Adipocyte (in vitro differentiated cells): ENCODE measurements around the gene ATXN1.
A peak's percentile ranks its signal among the peaks of the same experiment; 100 is the strongest.

ENCODE experiments used
- DNase-seq: peaks from one replicate; pipeline ENCODE4 v3.0.0-alpha.2; 2015; ENCODE audit warnings: low read depth
- H3K27me3 ChIP-seq: replicated peaks from 2 replicates; pipeline ENCODE4 v1.7.0; 2013; ENCODE audit warnings: mild to moderate bottlenecking, low read length, moderate library complexity; ENCODE audit not compliant: control insufficient read depth, insufficient read depth
- H3K36me3 ChIP-seq: 2 replicates; pipeline ENCODE4 v1.7.0; 2013; ENCODE audit warnings: low read length, mild to moderate bottlenecking, moderate library complexity; ENCODE audit not compliant: control insufficient read depth, insufficient read depth, severe bottlenecking
- H3K4me1 ChIP-seq: 2 replicates; pipeline ENCODE4 v1.7.0; 2013; ENCODE audit warnings: mild to moderate bottlenecking, low read length, moderate library complexity; ENCODE audit not compliant: control insufficient read depth, insufficient read depth
- H3K4me3 ChIP-seq: 2 replicates; pipeline ENCODE4 v1.7.0; 2013; ENCODE audit warnings: mild to moderate bottlenecking, low read length, moderate library complexity
- H3K9ac ChIP-seq: 2 replicates; pipeline ENCODE4 v1.7.0; 2013; ENCODE audit warnings: mild to moderate bottlenecking, low read length, moderate library complexity
- H3K9me3 ChIP-seq: 2 replicates; pipeline ENCODE4 v1.7.0; 2013; ENCODE audit warnings: mild to moderate bottlenecking, low read length, moderate library complexity; ENCODE audit not compliant: control insufficient read depth

Gene ATXN1

GRCh38 chr6:16737925-16738324 is 23.3 kb downstream of the ATXN1 start:
- H3K9ac ChIP-seq, result peak overlapping the region; percentile 25
- H3K4me1 ChIP-seq, result peaks cover 58% of the 10 kb centered on the region
- DNase-seq, result no peak

GRCh38 chr6:16736856-16737775 is 24.1 kb downstream of the ATXN1 start:
- DNase-seq, result peak; percentile 69
- Histone ChIP-seq H3K4me1 (peaks cover 56% of the 10 kb centered on the region), H3K4me3 (peak overlapping the region; percentile 17), H3K9ac (peak overlapping the region; percentile 25), H3K9me3 (no peaks in the 10 kb centered on the region), H3K36me3 (no peaks in the 10 kb centered on the region), H3K27me3 (no peaks in the 10 kb centered on the region)

More at GRCh38 chr6:16737925-16738324, 23.3 kb downstream of the ATXN1 start:
- Histone ChIP-seq H3K9me3 (no peaks in the 10 kb centered on the region), H3K4me3 (peak overlapping the region; percentile 17), H3K27me3 (no peaks in the 10 kb centered on the region), H3K36me3 (no peaks in the 10 kb centered on the region)

GRCh38 chr6:16735014-16735413 is 26.2 kb downstream of the ATXN1 start:
- Histone ChIP-seq H3K9ac (no peak overlapping the region), H3K36me3 (no peaks in the 10 kb centered on the region), H3K27me3 (no peaks in the 10 kb centered on the region), H3K4me1 (peaks cover 37% of the 10 kb centered on the region), H3K9me3 (no peaks in the 10 kb centered on the region), H3K4me3 (no peak overlapping the region)
- DNase-seq, result no peak

GRCh38 chr6:16733085-16733484 is 28.2 kb downstream of the ATXN1 start:
- DNase-seq, result no peak

GRCh38 chr6:16731478-16732051 is 29.7 kb downstream of the ATXN1 start:
- Histone ChIP-seq H3K9me3 (no peaks in the 10 kb centered on the region), H3K36me3 (no peaks in the 10 kb centered on the region), H3K27me3 (no peaks in the 10 kb centered on the region), H3K4me3 (no peak overlapping the region), H3K9ac (no peak overlapping the region), H3K4me1 (peaks cover 20% of the 10 kb centered on the region)
- DNase-seq, result no peak

More at GRCh38 chr6:16733085-16733484, 28.2 kb downstream of the ATXN1 start:
- no peak overlapping the region for H3K4me3 ChIP-seq
- no peaks in the 10 kb centered on the region for H3K9me3 ChIP-seq
- H3K4me1 ChIP-seq, result peaks cover 23% of the 10 kb centered on the region
- H3K27me3 ChIP-seq, result no peaks in the 10 kb centered on the region
- H3K36me3 ChIP-seq, result no peaks in the 10 kb centered on the region
- no peak overlapping the region for H3K9ac ChIP-seq

- DNase-seq, result no peak
- Histone ChIP-seq H3K9me3 (no peaks in the 10 kb centered on the region), H3K9ac (no peak overlapping the region), H3K4me1 (peaks cover 25% of the 10 kb centered on the region), H3K36me3 (no peaks in the 10 kb centered on the region), H3K4me3 (no peak overlapping the region), H3K27me3 (no peaks in the 10 kb centered on the region)
Observed at GRCh38 chr6:16730738-16731477, 30.4 kb downstream of the ATXN1 start.

- H3K27me3 ChIP-seq, result no peaks in the 10 kb centered on the region
- DNase-seq, result no peak
- H3K36me3 ChIP-seq, result no peaks in the 10 kb centered on the region
Observed at GRCh38 chr6:16729744-16730143, 31.5 kb downstream of the ATXN1 start.

GRCh38 chr6:16729183-16729691 is 32.0 kb downstream of the ATXN1 start:
- Histone ChIP-seq H3K4me3 (no peak overlapping the region), H3K4me1 (peaks cover 40% of the 10 kb centered on the region), H3K9ac (no peak overlapping the region), H3K9me3 (no peaks in the 10 kb centered on the region), H3K36me3 (no peaks in the 10 kb centered on the region), H3K27me3 (no peaks in the 10 kb centered on the region)
- peak; percentile 75 for DNase-seq

More at GRCh38 chr6:16729744-16730143, 31.5 kb downstream of the ATXN1 start:
- Histone ChIP-seq H3K4me1 (peaks cover 35% of the 10 kb centered on the region), H3K9ac (no peak overlapping the region), H3K9me3 (no peaks in the 10 kb centered on the region), H3K4me3 (no peak overlapping the region)

GRCh38 chr6:16728513-16729182 is 32.6 kb downstream of the ATXN1 start:
- Histone ChIP-seq H3K9me3 (no peaks in the 10 kb centered on the region), H3K4me1 (peaks cover 45% of the 10 kb centered on the region), H3K4me3 (no peak overlapping the region), H3K36me3 (no peaks in the 10 kb centered on the region), H3K9ac (no peak overlapping the region), H3K27me3 (no peaks in the 10 kb centered on the region)
- DNase-seq, result no peak

- no peaks in the 10 kb centered on the region for H3K9me3 ChIP-seq
- DNase-seq, result no peak
- H3K9ac ChIP-seq, result no peak overlapping the region
- peaks cover 50% of the 10 kb centered on the region for H3K4me1 ChIP-seq
- no peak overlapping the region for H3K4me3 ChIP-seq
- H3K27me3 ChIP-seq, result no peaks in the 10 kb centered on the region
- H3K36me3 ChIP-seq, result no peaks in the 10 kb centered on the region
Observed at GRCh38 chr6:16727996-16728395, 33.3 kb downstream of the ATXN1 start.
